Tibial artery (tissue), 4 donors: Measurements from ENCODE around the gene MFSD6.

Experiments
- DNase-seq, 2 donors: peaks; one replicate each; pipeline ENCODE4 v3.0.0-alpha.2; 2019
- H3K27ac ChIP-seq, 2 donors: fragments of 200-600 bp; sonication (generic) in 1 of 2; 1 replicate in 1 of 2; 2 replicates in 1 of 2; pipeline ENCODE4 v1.5.1; 2018 to 2019; ENCODE audit warnings: mild to moderate bottlenecking in 1 of 2
- H3K27me3 ChIP-seq, 2 donors: fragments of 200-600 bp; sonication (generic) in 1 of 2; one replicate each; pipeline versions ENCODE4 v1.5.1 to v1.6.0; 2016 to 2019
- H3K36me3 ChIP-seq, 3 donors: fragments of 200-600 bp; sonication (generic) in 2 of 3; one replicate each; pipeline ENCODE4 v1.5.1; 2016 to 2019; ENCODE audit warnings: mild to moderate bottlenecking in 2 of 3
- H3K4me1 ChIP-seq, 4 donors: fragments of 200-600 bp; sonication (generic) in 2 of 4; 1 replicate in 3 of 4; 2 replicates in 1 of 4; pipeline ENCODE4 v1.5.1; 2016 to 2019
- H3K4me3 ChIP-seq, 2 donors: fragments of 200-600 bp; sonication (generic) in 1 of 2; 1 replicate in 1 of 2; 2 replicates in 1 of 2; pipeline ENCODE4 v1.5.1; 2018 to 2019; ENCODE audit warnings: mild to moderate bottlenecking in 2 of 2
- H3K9me3 ChIP-seq, 3 donors: fragments of 200-600 bp; sonication (generic) in 1 of 3; one replicate each; pipeline ENCODE4 v1.5.1; 2016 to 2019
- CTCF ChIP-seq, 2 experiments: fragments of 200-600 bp in 1 of 2; fragments of 450-650 bp in 1 of 2; IDR thresholded peaks; one replicate each; pipeline ENCODE4 v1.5.1; 2017 to 2019; ENCODE audit warnings: antibody characterized with exemption in 2 of 2, mild to moderate bottlenecking in 1 of 2, moderate library complexity in 1 of 2
- intact Hi-C: fragments of 100-400 bp; cut with DNase I; formaldehyde crosslinking; loops from one replicate; pipeline ENCODE4 v1.15.0; 2023; ENCODE audit warnings: low total_unique reads

The MFSD6 gene

GRCh38 chr2:190362894-190363293 is 45.3 kb upstream of the MFSD6 start:
- Histone ChIP-seq H3K36me3 (peaks cover 19 to 22% (median 19%) of the 10 kb centered on the region in 3 donors), H3K4me1 (peaks cover 0 to 16% (median 9%) of the 10 kb centered on the region in 4 donors), H3K27ac (no peak overlapping the region), H3K4me3 (no peak overlapping the region), H3K9me3 (no peaks in the 10 kb centered on the region), H3K27me3 (no peaks in the 10 kb centered on the region)
- intact Hi-C loops: no loop called here
- no peak for TF ChIP-seq CTCF (IDR thresholded peaks at IDR 0.05)
- DNase-seq: no peak

- DNase-seq: no peak
- Histone ChIP-seq H3K4me3 (no peak overlapping the region), H3K9me3 (no peaks in the 10 kb centered on the region), H3K27me3 (no peaks in the 10 kb centered on the region), H3K4me1 (no peaks in the 10 kb centered on the region), H3K36me3 (peaks cover 22 to 45% (median 34%) of the 10 kb centered on the region in 3 donors), H3K27ac (no peak overlapping the region)
- intact Hi-C loops: no loop called here
- no peak for TF ChIP-seq CTCF (IDR thresholded peaks at IDR 0.05)
Measured at GRCh38 chr2:190365499-190366204, 42.5 kb upstream of the MFSD6 start.

GRCh38 chr2:190366248-190366753 is 41.9 kb upstream of the MFSD6 start:
- TF ChIP-seq CTCF (IDR thresholded peaks at IDR 0.05): no peak
- no peaks in the 10 kb centered on the region for H3K4me1 ChIP-seq
- no peak overlapping the region for H3K27ac ChIP-seq
- no peak for DNase-seq
- no peaks in the 10 kb centered on the region for H3K9me3 ChIP-seq
- no peaks in the 10 kb centered on the region for H3K27me3 ChIP-seq
- H3K36me3 ChIP-seq: peaks cover 22 to 51% (median 40%) of the 10 kb centered on the region in 3 donors
- no peak overlapping the region for H3K4me3 ChIP-seq
- intact Hi-C loops: no loop called here

GRCh38 chr2:190367091-190367490 is 41.1 kb upstream of the MFSD6 start:
- peaks cover 22 to 51% (median 41%) of the 10 kb centered on the region in 3 donors for H3K36me3 ChIP-seq
- intact Hi-C loops: no loop called here
- no peaks in the 10 kb centered on the region for H3K9me3 ChIP-seq
- peaks cover 0 to 3% (median 0%) of the 10 kb centered on the region in 4 donors for H3K4me1 ChIP-seq
- no peak for DNase-seq
- no peak overlapping the region for H3K27ac ChIP-seq
- no peaks in the 10 kb centered on the region for H3K27me3 ChIP-seq
- no peak for TF ChIP-seq CTCF (IDR thresholded peaks at IDR 0.05)
- no peak overlapping the region for H3K4me3 ChIP-seq

GRCh38 chr2:190369635-190370034 is 38.5 kb upstream of the MFSD6 start:
- Histone ChIP-seq H3K4me3 (no peak overlapping the region), H3K27me3 (no peaks in the 10 kb centered on the region), H3K27ac (no peak overlapping the region), H3K36me3 (peaks cover 17 to 51% (median 27%) of the 10 kb centered on the region in 3 donors), H3K9me3 (no peaks in the 10 kb centered on the region), H3K4me1 (peaks cover 0 to 5% (median 0%) of the 10 kb centered on the region in 4 donors)
- no peak for TF ChIP-seq CTCF (IDR thresholded peaks at IDR 0.05)
- no peak for DNase-seq
- intact Hi-C loops: loop anchor here (5.0 kb wide), 1 partner anchor 282 kb away; no protein-coding TSS in a partner anchor
